ENCODE results near the gene SAMD5. TPM values are rescaled to one million over a fixed set of nuclear protein-coding genes. Genes with fewer than 3 reads are reported as not detected.

SAMD5 gene
- total and polyA plus RNA-seq, 2 of the 8 experiments (the other 6 are each of a cell fraction or from before 2014, with no cell fraction given) = 0.02 to 0.04 TPM

- TF ChIP-seq PHF8 (conservative IDR thresholded peaks at IDR 0.05; ENCODE audit: low read depth, low read length) = no peak
- no peak for TF ChIP-seq EGR1 (IDR thresholded peaks at IDR 0.05; ENCODE audit: borderline replicate concordance, low read depth, low read length)
- TF ChIP-seq CEBPB (IDR thresholded peaks at IDR 0.05; ENCODE audit: low read depth, low read length) = no peak
- TF ChIP-seq JUN (IDR thresholded peaks at IDR 0.05; ENCODE audit: low read depth, low read length) = no peak
- TF ChIP-seq JUND (IDR thresholded peaks at IDR 0.05; ENCODE audit: low read length) = no peak
Measured at GRCh38 chr6:147534116-147534860, 25.8 kb downstream of the SAMD5 start (continued).

Data from H1 (cell line).